Nephron progenitor cell (in vitro differentiated cells): Measurements from ENCODE around the gene HDHD5.
A peak's percentile ranks its signal among the peaks of the same experiment; 100 is the strongest.

ENCODE experiments used
- DNase-seq: peaks from one replicate; pipeline ENCODE4 v3.0.0; 2021
- H3K27ac Mint-ChIP-seq: 2 replicates; pipeline ENCODE4 v1.8.0; 2021; ENCODE audit warnings: mild to moderate bottlenecking, moderate library complexity, mixed read lengths
- H3K27me3 Mint-ChIP-seq: 2 replicates; pipeline ENCODE4 v1.8.0; 2021; ENCODE audit warnings: mild to moderate bottlenecking, low read depth, mixed read lengths; ENCODE audit not compliant: poor library complexity
- H3K36me3 Mint-ChIP-seq: 2 replicates; pipeline ENCODE4 v1.8.0; 2021; ENCODE audit warnings: low read depth, mixed read lengths
- H3K4me1 Mint-ChIP-seq: 2 replicates; pipeline ENCODE4 v1.8.0; 2021; ENCODE audit warnings: mixed read lengths
- H3K4me3 Mint-ChIP-seq: 2 replicates; pipeline ENCODE4 v1.8.0; 2021; ENCODE audit warnings: mild to moderate bottlenecking, moderate library complexity, mixed read lengths
- H3K9me3 Mint-ChIP-seq: 2 replicates; pipeline ENCODE4 v1.8.0; 2021; ENCODE audit warnings: mild to moderate bottlenecking, moderate library complexity, mixed read lengths
- TF ChIP-seq, protein P1 (sequence below): fragments of 200-600 bp; sonication (generic); IDR thresholded peaks from 2 replicates; pipeline ENCODE4 v1.5.0; 2021; ENCODE audit warnings: antibody characterized with exemption

HDHD5 gene

DNA sequence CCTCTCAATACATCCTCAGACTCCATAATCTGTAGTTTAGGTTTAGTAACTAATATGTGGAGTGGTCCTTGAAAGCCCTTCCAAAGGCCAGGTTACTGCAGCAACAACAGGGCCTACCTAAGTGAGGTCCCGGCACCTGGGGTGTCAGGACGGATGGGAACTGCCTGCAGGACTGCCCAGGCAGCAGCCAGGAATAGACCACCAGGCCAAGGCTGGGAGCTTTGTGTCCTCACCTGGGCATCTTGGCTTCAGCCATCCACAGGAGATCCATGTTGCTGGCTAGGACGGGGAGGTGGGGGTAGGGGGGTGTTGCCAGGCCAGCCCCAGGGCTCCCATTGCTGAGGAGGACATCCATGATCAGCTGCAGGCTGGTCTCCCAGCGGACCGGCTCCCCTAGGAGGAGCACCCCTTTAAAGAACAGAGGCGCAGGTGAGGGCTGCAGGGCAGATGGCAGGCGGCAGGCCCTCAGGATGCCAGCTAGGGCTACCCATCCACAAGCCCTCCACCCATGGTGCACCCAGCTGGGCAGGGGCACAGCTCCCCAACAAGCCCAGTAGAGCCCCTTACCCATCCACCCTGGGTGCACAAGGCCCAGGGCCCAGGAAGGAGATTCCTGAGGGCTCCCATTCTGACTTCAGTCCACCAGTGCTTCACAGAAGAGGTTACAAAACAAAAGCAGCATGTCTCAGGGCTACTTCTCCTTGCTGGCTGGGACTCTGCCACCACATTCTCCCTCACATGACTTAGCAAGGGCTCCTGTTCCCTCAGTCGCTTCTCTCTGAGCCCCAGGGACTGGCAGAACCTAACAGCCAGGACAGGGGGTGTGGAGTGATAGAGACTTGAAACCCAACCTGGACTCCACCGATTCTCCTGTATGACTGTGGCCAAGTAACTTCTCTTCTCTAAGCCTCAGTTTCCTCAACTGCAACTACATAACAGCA, 18.0 kb downstream of the HDHD5 start:
- DNase-seq: no peak

GRCh38 chr22:17140022-17140421, 19.1 kb downstream of the HDHD5 start:
- Mint-ChIP-seq H3K36me3 (peaks cover 52% of the 10 kb centered on the region), H3K4me3 (no peak overlapping the region), H3K4me1 (no peaks in the 10 kb centered on the region), H3K27ac (no peak overlapping the region), H3K9me3 (no peaks in the 10 kb centered on the region), H3K27me3 (peaks cover 4% of the 10 kb centered on the region)
- no peak for DNase-seq
- TF ChIP-seq, protein P1, sequence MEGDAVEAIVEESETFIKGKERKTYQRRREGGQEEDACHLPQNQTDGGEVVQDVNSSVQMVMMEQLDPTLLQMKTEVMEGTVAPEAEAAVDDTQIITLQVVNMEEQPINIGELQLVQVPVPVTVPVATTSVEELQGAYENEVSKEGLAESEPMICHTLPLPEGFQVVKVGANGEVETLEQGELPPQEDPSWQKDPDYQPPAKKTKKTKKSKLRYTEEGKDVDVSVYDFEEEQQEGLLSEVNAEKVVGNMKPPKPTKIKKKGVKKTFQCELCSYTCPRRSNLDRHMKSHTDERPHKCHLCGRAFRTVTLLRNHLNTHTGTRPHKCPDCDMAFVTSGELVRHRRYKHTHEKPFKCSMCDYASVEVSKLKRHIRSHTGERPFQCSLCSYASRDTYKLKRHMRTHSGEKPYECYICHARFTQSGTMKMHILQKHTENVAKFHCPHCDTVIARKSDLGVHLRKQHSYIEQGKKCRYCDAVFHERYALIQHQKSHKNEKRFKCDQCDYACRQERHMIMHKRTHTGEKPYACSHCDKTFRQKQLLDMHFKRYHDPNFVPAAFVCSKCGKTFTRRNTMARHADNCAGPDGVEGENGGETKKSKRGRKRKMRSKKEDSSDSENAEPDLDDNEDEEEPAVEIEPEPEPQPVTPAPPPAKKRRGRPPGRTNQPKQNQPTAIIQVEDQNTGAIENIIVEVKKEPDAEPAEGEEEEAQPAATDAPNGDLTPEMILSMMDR: no peak

More for the DNA sequence above, 18.0 kb downstream of the HDHD5 start:
- TF ChIP-seq, protein P1: no peak
- H3K36me3 Mint-ChIP-seq: peaks cover 54% of the 10 kb centered on the region
- H3K27me3 Mint-ChIP-seq: peaks cover 4% of the 10 kb centered on the region
- no peaks in the 10 kb centered on the region for H3K4me1 Mint-ChIP-seq
- no peak overlapping the region for H3K4me3 Mint-ChIP-seq
- H3K9me3 Mint-ChIP-seq: no peaks in the 10 kb centered on the region
- no peak overlapping the region for H3K27ac Mint-ChIP-seq

DNA sequence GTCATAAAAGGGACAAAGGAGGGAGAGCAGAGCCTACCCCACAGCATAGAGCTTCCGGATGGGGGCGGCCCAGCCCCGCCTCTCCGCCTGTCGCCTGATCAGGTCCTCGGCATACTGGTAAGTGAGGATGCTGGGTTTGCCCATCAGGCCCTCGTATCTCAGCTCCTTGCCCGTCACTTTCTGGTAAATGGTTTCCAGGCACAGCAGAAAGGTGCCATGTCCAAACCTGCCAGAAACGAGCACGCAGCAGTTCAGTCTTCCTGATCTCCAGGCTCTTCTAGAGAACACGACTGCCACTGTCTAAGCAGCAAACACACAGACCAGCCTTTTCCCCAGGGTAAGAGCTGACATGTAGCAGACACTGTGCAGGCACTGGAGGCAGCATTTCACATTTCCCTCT, 20.6 kb downstream of the HDHD5 start:
- Mint-ChIP-seq H3K27me3 (peaks cover 4% of the 10 kb centered on the region), H3K9me3 (no peaks in the 10 kb centered on the region), H3K4me3 (no peak overlapping the region), H3K27ac (no peak overlapping the region), H3K4me1 (no peaks in the 10 kb centered on the region), H3K36me3 (peaks cover 58% of the 10 kb centered on the region)
- TF ChIP-seq, protein P1: no peak
- no peak for DNase-seq

DNA sequence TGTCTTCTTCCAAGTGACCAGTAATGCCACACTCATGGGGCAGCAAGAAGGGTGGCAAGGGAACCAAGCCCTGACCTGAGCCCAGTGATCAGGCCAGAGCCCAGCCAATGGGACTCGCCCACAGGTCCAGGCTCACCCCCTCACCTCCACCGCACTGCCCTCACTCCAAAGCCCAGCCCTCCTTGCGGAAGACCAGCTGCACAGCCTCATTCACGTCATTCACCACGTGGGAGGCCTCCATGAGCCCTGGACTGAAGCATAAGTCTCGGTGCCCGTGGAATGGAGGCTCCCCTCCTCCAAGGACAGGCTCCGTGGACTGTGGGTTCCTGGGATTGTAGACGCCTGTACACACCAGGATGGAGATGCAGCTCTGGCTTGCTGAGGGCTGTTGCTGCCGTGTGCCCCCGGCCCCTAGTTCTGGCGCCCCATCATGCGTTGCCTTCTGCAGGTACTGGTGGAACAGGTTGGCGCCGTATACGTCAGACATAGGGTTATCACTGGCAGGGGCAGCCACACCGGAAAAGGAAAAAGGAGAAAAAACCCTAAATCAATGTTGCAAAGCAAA, 21.1 kb downstream of the HDHD5 start:
- Mint-ChIP-seq H3K27ac (no peak overlapping the region), H3K4me3 (no peak overlapping the region), H3K27me3 (peaks cover 3% of the 10 kb centered on the region), H3K36me3 (peaks cover 53% of the 10 kb centered on the region), H3K4me1 (no peaks in the 10 kb centered on the region), H3K9me3 (no peaks in the 10 kb centered on the region)
- TF ChIP-seq, protein P1: no peak
- no peak for DNase-seq

DNA sequence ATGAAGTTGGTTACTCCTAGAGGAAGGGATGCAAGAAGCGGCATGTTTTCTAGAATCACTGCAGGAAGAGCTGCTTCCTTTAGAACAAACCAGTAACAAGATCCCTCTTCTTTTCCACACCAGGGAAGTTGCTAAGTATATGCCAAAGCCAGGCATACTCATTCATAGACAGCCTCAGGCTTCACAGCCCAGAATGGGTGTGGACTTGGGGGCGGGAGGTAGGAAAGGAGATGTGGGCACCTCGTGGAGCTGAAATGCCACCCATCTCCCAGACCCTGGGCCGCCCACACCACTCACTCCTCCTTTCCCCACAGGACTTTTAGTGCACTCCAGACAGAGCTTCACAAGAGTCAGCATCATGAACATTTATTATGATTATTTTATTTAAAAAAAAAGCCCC, 21.9 kb downstream of the HDHD5 start:
- Mint-ChIP-seq H3K27ac (peak overlapping the region; percentile 55), H3K27me3 (no peaks in the 10 kb centered on the region), H3K4me1 (no peaks in the 10 kb centered on the region), H3K4me3 (no peak overlapping the region), H3K36me3 (peaks cover 47% of the 10 kb centered on the region), H3K9me3 (no peaks in the 10 kb centered on the region)
- TF ChIP-seq, protein P1: no peak
- no peak for DNase-seq
